BE2C (cell line): ENCODE measurements around the gene TTC23L.

Experiments
- DNase-seq: peaks from one replicate; pipeline ENCODE4 v3.0.0-alpha.2; 2020
- H3K27me3 ChIP-seq: fragments of 250-450 bp; sonication (Bioruptor Pico); 2 replicates; pipeline ENCODE4 v1.5.1; 2020; ENCODE audit warnings: mild to moderate bottlenecking
- H3K36me3 ChIP-seq: fragments of 250-450 bp; sonication (Bioruptor Pico); 2 replicates; pipeline ENCODE4 v1.5.1; 2020; ENCODE audit warnings: mild to moderate bottlenecking
- H3K4me1 ChIP-seq: fragments of 250-450 bp; sonication (Bioruptor Pico); 2 replicates; pipeline ENCODE4 v1.5.1; 2020
- H3K4me3 ChIP-seq: 2 replicates; pipeline ENCODE4 v1.5.1; 2011; ENCODE audit warnings: low read depth, low read length
- H3K9me3 ChIP-seq: fragments of 250-450 bp; sonication (Bioruptor Pico); 2 replicates; pipeline ENCODE4 v1.5.1; 2020
- CTCF ChIP-seq: IDR thresholded peaks from 2 replicates; pipeline ENCODE4 v1.5.1; 2012; ENCODE audit warnings: mild to moderate bottlenecking, low read depth, low read length

The TTC23L gene

GRCh38 chr5:34932947-34933346, 94.0 kb downstream of the TTC23L start:
- H3K9me3 ChIP-seq, result no peaks in the 10 kb centered on the region
- H3K4me3 ChIP-seq, result no peak overlapping the region
- H3K36me3 ChIP-seq, result peaks cover 22% of the 10 kb centered on the region
- TF ChIP-seq CTCF, result no peak
- DNase-seq, result no peak
- H3K4me1 ChIP-seq, result no peaks in the 10 kb centered on the region; the same call in 1 of the 2 replicates
- no peaks in the 10 kb centered on the region for H3K27me3 ChIP-seq

GRCh38 chr5:34941936-34942335, 103.0 kb downstream of the TTC23L start:
- no peak for TF ChIP-seq CTCF
- DNase-seq, result no peak
- peaks cover 40% of the 10 kb centered on the region for H3K36me3 ChIP-seq
- no peaks in the 10 kb centered on the region for H3K9me3 ChIP-seq
- H3K27me3 ChIP-seq, result no peaks in the 10 kb centered on the region
- no peak overlapping the region for H3K4me3 ChIP-seq
- H3K4me1 ChIP-seq, result no peaks in the 10 kb centered on the region

- TF ChIP-seq CTCF, result no peak
- no peaks in the 10 kb centered on the region for H3K9me3 ChIP-seq
- no peak overlapping the region for H3K4me3 ChIP-seq
- no peak for DNase-seq
- peaks cover 22% of the 10 kb centered on the region for H3K36me3 ChIP-seq
- no peaks in the 10 kb centered on the region for H3K27me3 ChIP-seq
- no peaks in the 10 kb centered on the region for H3K4me1 ChIP-seq
Measured at GRCh38 chr5:34944044-34944443, 105.1 kb downstream of the TTC23L start.

GRCh38 chr5:34944460-34945047, 105.6 kb downstream of the TTC23L start:
- no peaks in the 10 kb centered on the region for H3K9me3 ChIP-seq
- peaks cover 22% of the 10 kb centered on the region for H3K36me3 ChIP-seq
- DNase-seq, result no peak
- TF ChIP-seq CTCF, result no peak
- no peak overlapping the region for H3K4me3 ChIP-seq
- no peaks in the 10 kb centered on the region for H3K4me1 ChIP-seq
- no peaks in the 10 kb centered on the region for H3K27me3 ChIP-seq
